ENCODE measurements around the gene GPAM. TPM values are rescaled to one million over a fixed set of nuclear protein-coding genes. Genes with fewer than 3 reads are reported as not detected.

GPAM gene
- polyA plus RNA-seq, 1 of the 3 experiments (the other 2 are of a cell fraction) = 2.1 TPM

GRCh38 chr10:112187527-112187926 lies 4.0 kb upstream of the GPAM start:
- no peak overlapping the region for H3K4me2 ChIP-seq
- TF ChIP-seq IRF3 (IDR thresholded peaks at IDR 0.05; ENCODE audit: low read depth, low read length) (no peak), TCF12 (IDR thresholded peaks at IDR 0.05) (no peak), FOXM1 (IDR thresholded peaks at IDR 0.05; ENCODE audit: low read depth) (no peak), RCOR1 (IDR thresholded peaks at IDR 0.05; ENCODE audit: low read length) (no peak)
- H3K9me2 ChIP-seq = no peaks in the 10 kb centered on the region
- H3K79me2 ChIP-seq (ENCODE audit: insufficient read depth) = peaks cover 7% of the 10 kb centered on the region; the same call in 1 of the 2 replicates
- H3K9ac ChIP-seq = no peak overlapping the region
- peaks cover 4 to 7% of the 10 kb centered on the region in 2 experiments; a peak in 2 of 4 replicates for H3K4me1 ChIP-seq (ENCODE audit: control insufficient read depth in 1 of 2, insufficient read depth in 2 of 2, low read depth in 1 of 2, low read length in 1 of 2)
- no peak for DNase-seq
- no peak overlapping the region for H2AFZ ChIP-seq (ENCODE audit: low read depth)
- H3K36me3 ChIP-seq (replicated peaks in 1 of 2; ENCODE audit: control insufficient read depth in 1 of 2, insufficient read depth in 2 of 2, low read length in 1 of 2) = no peaks in the 10 kb centered on the region
- no peaks in the 10 kb centered on the region for H4K20me1 ChIP-seq (ENCODE audit: insufficient read depth)
- ChIA-PET POLR2A (no interaction called here), CTCF (interaction anchor here (2.1 kb wide), 1 partner anchor 120 kb away, joined by 5 read pairs; no protein-coding TSS in a partner anchor)
- no peaks in the 10 kb centered on the region for H3K27me3 ChIP-seq (ENCODE audit: insufficient read depth)
- H3K4me3 ChIP-seq (ENCODE audit: low read depth in 2 of 2, low read length in 1 of 2) = no peak overlapping the region
- H3K27ac ChIP-seq (ENCODE audit: low read depth in 2 of 2, low read length in 1 of 2) = no peak overlapping the region
- WGBS (ENCODE audit: low lambda C conversion rate) = 21% methylated on average over 2 of the region's 2 CpGs
- H3K9me3 ChIP-seq = peaks cover 6% of the 10 kb centered on the region; the same call in 1 of the 2 replicates
- H3F3A ChIP-seq (replicated peaks; ENCODE audit: insufficient read depth) = no peaks in the 10 kb centered on the region

DNA sequence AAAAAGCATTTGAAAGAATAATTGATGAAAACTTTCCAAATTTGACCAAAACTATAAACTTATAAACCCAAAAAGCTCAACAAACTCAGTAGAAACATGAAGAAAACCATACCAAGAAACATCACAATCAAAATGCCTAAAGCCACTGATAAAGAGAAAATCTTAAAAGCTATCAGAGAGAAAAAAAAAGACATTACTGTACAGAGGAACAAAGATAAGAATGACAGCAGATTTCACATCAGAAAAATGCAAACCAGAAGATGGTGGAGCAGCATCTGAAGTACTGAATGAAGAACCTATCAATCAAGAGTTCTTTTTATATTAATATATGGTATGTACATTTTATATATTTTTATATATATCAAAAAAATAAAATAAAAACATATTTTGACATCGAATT lies 2.4 kb upstream of the GPAM start:
- WGBS (ENCODE audit: low lambda C conversion rate) = 27% methylated on average over 1 of the region's 1 CpG
- Histone ChIP-seq H3F3A (replicated peaks; ENCODE audit: insufficient read depth) (no peaks in the 10 kb centered on the region), H3K4me1 (ENCODE audit: control insufficient read depth in 1 of 2, insufficient read depth in 2 of 2, low read depth in 1 of 2, low read length in 1 of 2) (peaks cover 4 to 7% of the 10 kb centered on the region in 2 experiments; a peak in 2 of 4 replicates), H3K9ac (no peak overlapping the region), H3K4me2 (no peak overlapping the region), H3K27me3 (ENCODE audit: insufficient read depth) (no peaks in the 10 kb centered on the region), H2AFZ (ENCODE audit: low read depth) (no peak overlapping the region), H4K20me1 (ENCODE audit: insufficient read depth) (no peaks in the 10 kb centered on the region), H3K9me2 (no peaks in the 10 kb centered on the region), H3K27ac (ENCODE audit: low read depth in 2 of 2, low read length in 1 of 2) (no peak overlapping the region), H3K36me3 (replicated peaks in 1 of 2; ENCODE audit: control insufficient read depth in 1 of 2, insufficient read depth in 2 of 2, low read length in 1 of 2) (peaks cover 1 to 2% of the 10 kb centered on the region in 2 experiments), H3K9me3 (peaks cover 6% of the 10 kb centered on the region; the same call in 1 of the 2 replicates), H3K4me3 (ENCODE audit: low read depth in 2 of 2, low read length in 1 of 2) (no peak overlapping the region), H3K79me2 (ENCODE audit: insufficient read depth) (peaks cover 7% of the 10 kb centered on the region; the same call in 1 of the 2 replicates)
- ChIA-PET CTCF (interaction anchor here (0.7 to 2.1 kb wide), 4 partner anchors 16 to 329 kb away, joined by 3 to 5 read pairs (median 4); no protein-coding TSS in a partner anchor), POLR2A (no interaction called here)
- no peak for DNase-seq
- TF ChIP-seq MEF2A (IDR thresholded peaks at IDR 0.05; ENCODE audit: borderline replicate concordance, low read depth) = no peak
- no peak for TF ChIP-seq RCOR1 (IDR thresholded peaks at IDR 0.05; ENCODE audit: low read length)
- TF ChIP-seq USF2 (IDR thresholded peaks at IDR 0.05; ENCODE audit: borderline replicate concordance, low read depth, low read length) = no peak
- TF ChIP-seq NFIC (IDR thresholded peaks at IDR 0.05; ENCODE audit: borderline replicate concordance) = no peak
- TF ChIP-seq FOXM1 (IDR thresholded peaks at IDR 0.05; ENCODE audit: low read depth) = no peak
- TF ChIP-seq POLR2AphosphoS5 (IDR thresholded peaks at IDR 0.05; ENCODE audit: low read depth, low read length) = no peak
- TF ChIP-seq RFX5 (IDR thresholded peaks at IDR 0.05; ENCODE audit: low read length) = no peak
- TF ChIP-seq GABPA (IDR thresholded peaks at IDR 0.05; ENCODE audit: low read depth) = no peak
- no peak for TF ChIP-seq TCF12 (IDR thresholded peaks at IDR 0.05)
- no peak for TF ChIP-seq RXRA (IDR thresholded peaks at IDR 0.05; ENCODE audit: borderline replicate concordance, low read depth)
- no peak for TF ChIP-seq MXI1 (IDR thresholded peaks at IDR 0.05; ENCODE audit: low read depth, low read length)
- TF ChIP-seq EZH2phosphoT487 (IDR thresholded peaks at IDR 0.05; ENCODE audit: borderline replicate concordance, low read depth) = no peak
- no peak for TF ChIP-seq GATA2 (CRISPR knock-in tag; IDR thresholded peaks at IDR 0.05)
- no peak for TF ChIP-seq CHD2 (IDR thresholded peaks at IDR 0.05; ENCODE audit: low read length, partially characterized antibody)
- TF ChIP-seq FOXJ3 (CRISPR knock-in tag; IDR thresholded peaks at IDR 0.05) = no peak
- TF ChIP-seq TAF1 (IDR thresholded peaks at IDR 0.05; ENCODE audit: borderline replicate concordance, low read depth, low read length) = no peak
- TF ChIP-seq REST (IDR thresholded peaks at IDR 0.05; ENCODE audit: low read depth, low read length) = no peak
- TF ChIP-seq TEAD4 (IDR thresholded peaks at IDR 0.05; ENCODE audit: borderline replicate concordance, insufficient read depth) = no peak
- TF ChIP-seq YY1 (IDR thresholded peaks at IDR 0.05; ENCODE audit: low read depth) = no peak

All from SK-N-SH (cell line).